ENCODE data around the gene ARID1B. TPM values are rescaled to one million over a fixed set of nuclear protein-coding genes. Genes with fewer than 3 reads are reported as not detected.

The ARID1B gene
- total and polyA plus RNA-seq, 9 of the 15 experiments (the other 6 are each of a cell fraction or from before 2014, with no cell fraction given): 12.5 to 50.5 (median 25.8) TPM

GRCh38 chr6:157047951-157048350 lies 270.8 kb downstream of the ARID1B start (continued):
- TF ChIP-seq AFF1 (IDR thresholded peaks at IDR 0.05; ENCODE audit: low read depth in 1 of 2, partially characterized antibody in 2 of 2) (no peak), PBX2 (CRISPR knock-in tag; IDR thresholded peaks at IDR 0.05; ENCODE audit: low read depth) (no peak), PBX2 (tag; conservative IDR thresholded peaks at IDR 0.05; ENCODE audit: low read depth) (peak; percentile 77), RHOXF2B (CRISPR knock-in tag; conservative IDR thresholded peaks at IDR 0.05) (no peak), ZNF24 (IDR thresholded peaks at IDR 0.05) (no peak), EHMT2 (IDR thresholded peaks at IDR 0.05) (0 out of 2 replicates have a peak, but pooled peaks have one; percentile 18), CREB3L1 (IDR thresholded peaks at IDR 0.05; ENCODE audit: borderline replicate concordance, low read depth) (peak; percentile 71; the same call in 1 of the 2 replicates), HDAC2 (IDR thresholded peaks at IDR 0.05) (no peak), EP400 (IDR thresholded peaks at IDR 0.05) (peak; percentile 39; the same call in 1 of the 2 replicates), ZC3H11A (IDR thresholded peaks at IDR 0.05; ENCODE audit: low read depth, low read length) (no peak), ZNF175 (CRISPR knock-in tag; IDR thresholded peaks at IDR 0.05; ENCODE audit: low read depth) (no peak), KDM2B (CRISPR knock-in tag; IDR thresholded peaks at IDR 0.05) (no peak), CEBPB (tag; IDR thresholded peaks at IDR 0.05) (peak; percentile 56), E4F1 (CRISPR knock-in tag; IDR thresholded peaks at IDR 0.05; ENCODE audit: borderline replicate concordance) (no peak), PKNOX1 (IDR thresholded peaks at IDR 0.05) (peak; percentile 57), BHLHE40 (IDR thresholded peaks at IDR 0.05; ENCODE audit: low read length) (no peak), CBFB (CRISPR knock-in tag; IDR thresholded peaks at IDR 0.05) (no peak), NFIC (IDR thresholded peaks at IDR 0.05) (peak; percentile 86)
